GM12891 (cell line): ENCODE results near the gene RPUSD2.

ENCODE experiments used
- POLR2A ChIP-seq: IDR thresholded peaks from 2 replicates; pipeline ENCODE4 v1.6.1; 2011; ENCODE audit warnings: low read depth, low read length, control low read depth
- POLR2AphosphoS5 ChIP-seq: IDR thresholded peaks from 2 replicates; pipeline ENCODE4 v1.6.1; 2011; ENCODE audit warnings: low read depth, low read length, control low read depth
- SPI1 ChIP-seq: IDR thresholded peaks from 2 replicates; pipeline ENCODE4 v1.6.1; 2011; ENCODE audit warnings: low read depth, low read length, control low read depth
- TAF1 ChIP-seq: IDR thresholded peaks from 2 replicates; pipeline ENCODE4 v1.6.1; 2011; ENCODE audit warnings: low read depth, low read length, control low read depth

DNA sequence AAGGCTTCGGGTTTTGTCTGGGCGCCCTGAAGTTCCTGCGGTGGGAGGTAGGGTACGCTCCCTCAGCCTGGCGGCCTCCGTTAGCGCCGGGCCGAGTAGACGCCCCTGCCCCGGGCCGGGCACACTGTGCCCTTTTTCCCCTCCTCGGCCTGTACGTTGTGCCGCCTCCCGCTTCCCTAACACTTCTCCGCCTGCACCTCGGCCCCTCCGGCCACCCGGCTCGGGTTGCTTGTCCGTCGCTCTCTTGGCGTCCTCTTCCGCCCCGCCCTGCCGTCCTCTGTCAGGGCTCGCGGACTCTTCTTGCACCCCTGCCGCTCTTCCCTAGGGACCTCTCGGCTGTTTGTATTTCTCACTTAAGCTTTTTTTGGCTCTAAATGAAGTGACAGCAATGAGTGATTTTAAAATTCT is 25.3 kb downstream of the RPUSD2 start:
- TF ChIP-seq POLR2A (no peak), POLR2AphosphoS5 (no peak), TAF1 (no peak), SPI1 (no peak)
